Upper lobe of right lung (tissue), 1 donor: Measurements from ENCODE around the gene KCNQ5. TPM values are rescaled to one million over a fixed set of nuclear protein-coding genes. Genes with fewer than 3 reads are reported as not detected.

Source experiments
- ATAC-seq: fragments of 200-7000 bp; cut with Tn5 transposase; one replicate; pipeline ENCODE4 v1.9.1; 2020; ENCODE audit warnings: mild to moderate bottlenecking, moderate library complexity
- DNase-seq: peaks from one replicate; pipeline ENCODE4 v3.0.0-alpha.2; 2020
- H3K27ac ChIP-seq: fragments of 200-600 bp; one replicate; pipeline ENCODE4 v1.8.0; 2022
- H3K27me3 ChIP-seq: fragments of 200-600 bp; one replicate; pipeline ENCODE4 v1.8.0; 2022; ENCODE audit warnings: mild to moderate bottlenecking
- H3K36me3 ChIP-seq: fragments of 200-600 bp; one replicate; pipeline ENCODE4 v1.8.0; 2022
- H3K4me1 ChIP-seq: fragments of 200-600 bp; one replicate; pipeline ENCODE4 v1.8.0; 2022
- H3K4me3 ChIP-seq: fragments of 200-600 bp; one replicate; pipeline ENCODE4 v1.8.0; 2022; ENCODE audit warnings: mild to moderate bottlenecking
- H3K9me3 ChIP-seq: fragments of 200-600 bp; one replicate; pipeline ENCODE4 v1.8.0; 2022
- CTCF ChIP-seq: fragments of 200-600 bp; IDR thresholded peaks from one replicate; pipeline ENCODE4 v1.8.0; 2022; ENCODE audit warnings: antibody characterized with exemption
- intact Hi-C: fragments of 100-400 bp; cut with DNase I; formaldehyde crosslinking; loops from one replicate; pipeline ENCODE4 v1.11.0; 2022
- total RNA-seq: library from RNA; stranded (reverse); fragmentation: NEBNext Ultra II Directional; extraction: Animal tissue kit (Norgen Biotek cat#: 25700); gene quantifications from one replicate; pipeline ENCODE4 v1.2.1, GENCODE V29; 2021
- donor health status: DM: no; HTN: yes; CAD: no; lungs with severe emphysema.

Gene KCNQ5
- total RNA-seq, 1 donor from 2014 or later = 1.3 TPM

- H3K4me1 ChIP-seq = peaks cover 9% of the 10 kb centered on the region
- ATAC-seq = no peak
- H3K9me3 ChIP-seq = no peaks in the 10 kb centered on the region
- intact Hi-C loops = no loop called here
- H3K27me3 ChIP-seq = no peaks in the 10 kb centered on the region
- H3K27ac ChIP-seq = no peak overlapping the region
- H3K4me3 ChIP-seq = no peak overlapping the region
- TF ChIP-seq CTCF = no peak
- H3K36me3 ChIP-seq = no peaks in the 10 kb centered on the region
- DNase-seq = no peak
These were observed 242.4 kb downstream of the KCNQ5 start for GRCh38 chr6:72864236-72864635.

GRCh38 chr6:72864799-72865198, 242.9 kb downstream of the KCNQ5 start:
- no peak for TF ChIP-seq CTCF
- Histone ChIP-seq H3K4me3 (no peak overlapping the region), H3K36me3 (no peaks in the 10 kb centered on the region), H3K27me3 (no peaks in the 10 kb centered on the region), H3K4me1 (peaks cover 9% of the 10 kb centered on the region), H3K27ac (no peak overlapping the region), H3K9me3 (no peaks in the 10 kb centered on the region)
- no peak for DNase-seq
- ATAC-seq = no peak
- intact Hi-C loops = no loop called here

GRCh38 chr6:72865467-72865866, 243.6 kb downstream of the KCNQ5 start:
- no peak overlapping the region for H3K27ac ChIP-seq
- no peaks in the 10 kb centered on the region for H3K9me3 ChIP-seq
- intact Hi-C loops = no loop called here
- peaks cover 9% of the 10 kb centered on the region for H3K4me1 ChIP-seq
- ATAC-seq = no peak
- TF ChIP-seq CTCF = no peak
- no peaks in the 10 kb centered on the region for H3K36me3 ChIP-seq
- no peak overlapping the region for H3K4me3 ChIP-seq
- no peak for DNase-seq
- no peaks in the 10 kb centered on the region for H3K27me3 ChIP-seq

GRCh38 chr6:72869621-72870020, 247.8 kb downstream of the KCNQ5 start:
- Histone ChIP-seq H3K36me3 (no peaks in the 10 kb centered on the region), H3K27ac (no peak overlapping the region), H3K4me3 (no peak overlapping the region), H3K27me3 (no peaks in the 10 kb centered on the region), H3K4me1 (no peaks in the 10 kb centered on the region), H3K9me3 (no peaks in the 10 kb centered on the region)
- no peak for ATAC-seq
- intact Hi-C loops = no loop called here
- no peak for TF ChIP-seq CTCF
- DNase-seq = no peak

- H3K27ac ChIP-seq = no peak overlapping the region
- no peaks in the 10 kb centered on the region for H3K9me3 ChIP-seq
- H3K36me3 ChIP-seq = no peaks in the 10 kb centered on the region
- H3K27me3 ChIP-seq = no peaks in the 10 kb centered on the region
- no peak overlapping the region for H3K4me3 ChIP-seq
- intact Hi-C loops = no loop called here
- ATAC-seq = no peak
- no peak for DNase-seq
- no peak for TF ChIP-seq CTCF
- H3K4me1 ChIP-seq = no peaks in the 10 kb centered on the region
These were observed 251.6 kb downstream of the KCNQ5 start for GRCh38 chr6:72873433-72873832.

- Histone ChIP-seq H3K27me3 (no peaks in the 10 kb centered on the region), H3K9me3 (no peaks in the 10 kb centered on the region), H3K4me3 (no peak overlapping the region), H3K36me3 (no peaks in the 10 kb centered on the region), H3K4me1 (no peaks in the 10 kb centered on the region), H3K27ac (no peak overlapping the region)
- intact Hi-C loops = no loop called here
- ATAC-seq (no peak), DNase-seq (no peak)
- TF ChIP-seq CTCF = no peak
These were observed 254.4 kb downstream of the KCNQ5 start for GRCh38 chr6:72876256-72876655.
